Tibial nerve (tissue), 4 donors: ENCODE results near the gene FGGY.

Source experiments
- EP300 ChIP-seq, 2 donors: sonication (generic); formaldehyde crosslinking; IDR thresholded peaks; one replicate each; pipeline ENCODE4 v1.6.1; 2017; ENCODE audit warnings: antibody characterized with exemption in 2 of 2, mild to moderate bottlenecking in 1 of 2
- POLR2A ChIP-seq, 2 donors: fragments of 450-650 bp; IDR thresholded peaks; one replicate each; pipeline ENCODE4 v1.6.1; 2017; ENCODE audit warnings: antibody characterized with exemption in 2 of 2, mild to moderate bottlenecking in 2 of 2, moderate library complexity in 2 of 2
- TF ChIP-seq, protein P1 (sequence below), 5 experiments: fragments of 200-600 bp in 3 of 5; fragments of 450-650 bp in 2 of 5; sonication (generic) in 3 of 5; IDR thresholded peaks; one replicate each; pipeline ENCODE4 v1.5.1; 2016 to 2019; ENCODE audit warnings: antibody characterized with exemption in 5 of 5, mild to moderate bottlenecking in 3 of 5, moderate library complexity in 2 of 5

DNA sequence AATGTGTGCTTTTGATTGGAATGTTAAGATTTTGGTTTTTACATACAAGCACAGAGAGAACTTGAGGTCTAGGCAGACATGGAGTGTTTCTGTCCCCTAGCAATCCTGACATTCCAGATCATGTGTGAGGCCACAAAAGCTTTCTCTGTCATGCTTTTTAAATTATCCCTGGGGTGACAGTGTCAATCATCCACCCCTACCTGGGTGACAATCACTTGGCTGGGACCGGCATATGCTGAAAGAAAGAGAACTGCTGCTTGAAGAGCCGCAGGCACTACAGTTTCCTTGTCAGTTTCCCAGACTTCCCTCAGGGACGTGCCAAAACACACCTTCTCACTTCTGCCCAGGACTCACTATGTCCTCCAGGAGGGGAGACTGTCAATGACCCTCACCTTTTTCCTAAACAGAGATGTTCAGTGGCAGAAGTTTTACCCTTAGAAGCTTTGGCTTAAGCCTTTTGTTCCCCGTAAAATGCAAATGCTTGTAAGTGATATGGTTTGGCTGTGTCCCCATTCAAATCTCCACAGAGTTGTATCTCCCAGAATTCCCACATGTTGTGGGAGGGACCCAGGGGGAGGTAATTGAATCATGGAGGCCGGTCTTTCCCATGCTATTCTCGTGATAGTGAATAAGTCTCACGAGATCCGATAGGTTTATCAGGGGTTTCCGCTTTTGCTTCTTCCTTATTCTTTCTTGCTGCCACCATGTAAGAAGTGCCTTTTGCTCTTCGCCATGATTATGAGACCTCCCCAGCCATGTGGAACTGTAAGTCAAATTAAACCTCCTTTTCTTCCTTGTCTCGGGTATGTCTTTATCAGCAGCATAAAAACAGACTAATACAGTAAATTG is 217.4 kb downstream of the FGGY start:
- TF ChIP-seq, protein P1, sequence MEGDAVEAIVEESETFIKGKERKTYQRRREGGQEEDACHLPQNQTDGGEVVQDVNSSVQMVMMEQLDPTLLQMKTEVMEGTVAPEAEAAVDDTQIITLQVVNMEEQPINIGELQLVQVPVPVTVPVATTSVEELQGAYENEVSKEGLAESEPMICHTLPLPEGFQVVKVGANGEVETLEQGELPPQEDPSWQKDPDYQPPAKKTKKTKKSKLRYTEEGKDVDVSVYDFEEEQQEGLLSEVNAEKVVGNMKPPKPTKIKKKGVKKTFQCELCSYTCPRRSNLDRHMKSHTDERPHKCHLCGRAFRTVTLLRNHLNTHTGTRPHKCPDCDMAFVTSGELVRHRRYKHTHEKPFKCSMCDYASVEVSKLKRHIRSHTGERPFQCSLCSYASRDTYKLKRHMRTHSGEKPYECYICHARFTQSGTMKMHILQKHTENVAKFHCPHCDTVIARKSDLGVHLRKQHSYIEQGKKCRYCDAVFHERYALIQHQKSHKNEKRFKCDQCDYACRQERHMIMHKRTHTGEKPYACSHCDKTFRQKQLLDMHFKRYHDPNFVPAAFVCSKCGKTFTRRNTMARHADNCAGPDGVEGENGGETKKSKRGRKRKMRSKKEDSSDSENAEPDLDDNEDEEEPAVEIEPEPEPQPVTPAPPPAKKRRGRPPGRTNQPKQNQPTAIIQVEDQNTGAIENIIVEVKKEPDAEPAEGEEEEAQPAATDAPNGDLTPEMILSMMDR (IDR thresholded peaks at IDR 0.05) = no peak
- TF ChIP-seq EP300 (IDR thresholded peaks at IDR 0.05) (no peak), POLR2A (IDR thresholded peaks at IDR 0.05) (no peak)
